Stimulated activated naive CD4-positive, alpha-beta T cell (primary cell): ENCODE data around the gene NCAM1.

Experiments used
- DNase-seq, 6 experiments: peaks; one replicate each; lab custom pipeline; 2025; lab: John Stamatoyannopoulos, UW

NCAM1 gene

DNA sequence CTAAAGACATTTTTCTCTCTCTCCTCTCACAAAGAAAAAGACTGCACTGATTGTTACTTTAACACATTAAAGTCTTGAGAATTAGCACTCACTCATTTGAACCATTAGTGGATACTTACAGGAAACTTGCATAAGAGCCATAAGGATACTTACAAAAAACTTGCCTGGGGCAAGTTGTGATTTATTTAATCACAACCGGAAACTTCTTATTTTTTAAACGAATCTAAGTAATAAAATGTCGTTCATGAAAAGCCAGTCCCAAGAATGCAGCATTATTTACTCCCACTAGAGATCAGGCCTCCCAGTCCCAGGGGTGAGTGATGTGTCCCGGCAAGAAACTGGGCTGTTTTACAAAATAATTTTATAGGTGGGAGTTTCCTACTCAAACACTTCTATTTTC lies 293.9 kb downstream of the NCAM1 start:
- DNase-seq = no peak

- no peak for DNase-seq
Measured at GRCh38 chr11:113255741-113256140, 294.5 kb downstream of the NCAM1 start.

- no peak for DNase-seq
Measured at GRCh38 chr11:113256431-113257202, 295.4 kb downstream of the NCAM1 start.

- DNase-seq = no peak
Measured at GRCh38 chr11:113260096-113260425, 298.8 kb downstream of the NCAM1 start.

DNA sequence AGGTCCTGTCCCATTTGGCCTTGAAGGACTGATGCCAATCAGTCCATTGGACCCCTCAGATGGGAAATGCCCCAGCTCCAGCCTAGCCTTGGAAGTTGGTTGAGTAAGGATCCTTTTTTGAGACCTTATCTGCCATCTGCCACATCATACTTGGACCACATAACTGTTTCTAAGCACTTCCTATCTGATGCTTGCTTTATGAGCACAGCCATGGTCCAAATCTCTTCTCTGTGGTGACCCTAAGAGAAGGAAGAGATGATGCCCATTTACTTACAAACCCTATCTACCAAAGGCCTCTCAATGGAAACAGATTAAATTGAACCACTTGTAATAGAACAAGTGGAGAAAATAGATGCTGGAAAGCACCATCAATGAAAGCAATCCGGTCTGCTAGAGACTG lies 299.3 kb downstream of the NCAM1 start:
- DNase-seq = no peak

GRCh38 chr11:113261709-113262475 lies 300.7 kb downstream of the NCAM1 start:
- DNase-seq = no peak

DNA sequence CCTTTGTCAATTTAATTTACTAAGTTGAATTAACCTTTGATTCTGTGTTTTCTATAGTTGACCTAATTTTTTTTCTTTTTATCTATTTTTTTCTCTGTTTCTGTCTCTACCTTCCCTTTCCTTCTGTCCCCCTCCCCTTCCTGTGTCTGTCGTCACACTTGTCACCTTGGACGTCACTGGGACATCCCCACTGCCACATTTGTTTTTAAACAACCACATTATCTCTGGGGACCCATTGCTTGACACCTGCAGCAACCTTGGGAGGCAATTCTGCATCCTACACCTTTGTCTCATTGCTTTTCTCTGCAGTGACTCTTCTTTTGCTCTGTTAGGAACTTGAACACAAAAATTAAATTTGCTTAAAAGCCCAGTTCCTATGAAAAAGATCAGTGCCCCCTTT lies 301.4 kb downstream of the NCAM1 start:
- DNase-seq = no peak

DNA sequence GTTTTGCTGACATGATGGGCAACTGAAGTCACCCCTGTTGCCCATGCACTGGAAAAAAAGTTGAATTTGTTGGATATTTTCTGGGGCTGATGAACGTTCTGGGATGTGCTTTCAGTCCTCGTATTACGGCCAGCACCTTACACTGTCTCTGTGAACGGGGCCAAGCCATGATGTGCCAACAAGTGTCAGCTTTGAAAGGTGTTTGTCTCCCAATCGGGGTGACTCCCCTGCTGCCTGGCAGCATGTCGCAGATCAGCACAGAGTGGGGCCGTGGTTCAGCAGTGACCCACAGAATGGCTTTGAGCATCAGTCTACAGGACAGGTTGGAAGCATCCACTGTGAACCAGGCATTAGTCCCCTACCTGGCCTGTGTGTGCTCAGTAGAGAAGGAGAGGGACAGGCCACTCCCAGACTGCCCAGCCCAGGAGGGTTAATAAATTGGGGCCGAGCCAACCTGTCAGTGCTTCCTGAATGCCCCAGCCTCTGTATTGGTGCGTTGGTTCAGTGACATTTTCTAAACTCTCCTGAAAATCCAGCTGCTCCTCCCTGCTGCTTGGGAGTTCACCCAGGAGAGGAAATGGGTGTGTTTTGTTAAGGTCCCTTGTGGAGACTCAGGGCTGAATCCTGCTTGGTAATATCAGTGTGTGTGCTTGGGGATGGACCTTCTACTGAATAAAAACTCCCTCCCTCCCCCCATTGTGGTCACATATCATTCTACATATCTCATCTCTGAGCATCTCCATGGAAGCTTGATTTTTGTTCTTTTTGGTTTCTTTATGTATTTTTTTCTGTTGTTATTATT lies 302.4 kb downstream of the NCAM1 start:
- no peak for DNase-seq

GRCh38 chr11:113265362-113265761 lies 304.1 kb downstream of the NCAM1 start:
- DNase-seq = no peak

DNA sequence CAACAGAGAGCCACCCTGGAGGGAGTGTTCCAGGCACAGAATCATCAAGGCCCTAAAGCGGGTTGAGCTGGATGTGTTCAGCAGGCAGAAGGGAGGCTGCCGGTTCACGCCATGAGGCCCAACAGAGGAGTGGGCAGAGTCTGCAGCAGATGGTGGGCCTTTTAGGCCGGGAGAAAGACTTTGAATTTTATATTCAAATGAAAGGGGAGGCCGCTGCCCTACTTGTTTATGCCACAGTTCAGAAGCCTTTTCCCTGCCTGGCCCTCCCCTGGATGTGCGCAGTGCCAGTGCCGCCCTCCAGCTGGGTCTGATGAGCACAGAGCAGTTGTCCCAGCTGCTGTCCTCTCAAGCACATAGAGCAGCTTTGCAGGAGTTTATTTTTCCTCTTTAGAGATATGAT lies 306.3 kb downstream of the NCAM1 start:
- DNase-seq = no peak

GRCh38 chr11:113269096-113269495 lies 307.9 kb downstream of the NCAM1 start:
- DNase-seq = no peak

DNA sequence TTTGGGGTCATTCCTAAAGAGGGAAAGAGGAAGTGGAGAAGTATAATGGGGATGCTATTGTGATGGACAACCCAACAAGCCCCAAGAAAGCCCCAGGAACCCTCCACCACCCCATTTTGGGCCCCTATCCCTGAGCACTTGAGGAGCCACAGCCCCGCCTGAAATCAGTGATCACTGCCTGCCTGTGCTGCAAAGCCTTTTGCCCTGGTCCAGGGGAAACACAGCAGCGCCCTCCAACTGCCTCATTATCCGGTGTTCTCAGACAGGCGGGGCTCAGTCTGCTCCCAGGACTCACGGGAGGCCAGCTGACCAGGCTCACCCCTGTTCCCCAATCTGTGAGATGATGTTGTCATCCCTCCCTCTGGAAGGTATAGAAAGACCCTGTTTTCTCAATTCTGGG lies 308.4 kb downstream of the NCAM1 start:
- DNase-seq = no peak

DNA sequence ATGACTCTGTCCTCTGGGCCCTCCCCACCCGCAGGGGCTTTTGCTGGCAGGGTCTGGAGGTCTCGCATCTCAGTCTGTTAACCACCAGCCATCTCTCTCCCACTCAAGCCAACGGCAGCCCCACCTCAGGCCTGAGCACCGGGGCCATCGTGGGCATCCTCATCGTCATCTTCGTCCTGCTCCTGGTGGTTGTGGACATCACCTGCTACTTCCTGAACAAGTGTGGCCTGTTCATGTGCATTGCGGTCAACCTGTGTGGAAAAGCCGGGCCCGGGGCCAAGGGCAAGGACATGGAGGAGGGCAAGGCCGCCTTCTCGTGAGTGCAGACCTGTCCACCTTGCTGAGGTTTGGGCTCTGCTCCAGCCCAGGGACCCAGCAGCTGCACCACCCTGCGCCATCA lies 308.9 kb downstream of the NCAM1 start:
- no peak for DNase-seq

GRCh38 chr11:113271551-113272245 lies 310.5 kb downstream of the NCAM1 start:
- DNase-seq = no peak

DNA sequence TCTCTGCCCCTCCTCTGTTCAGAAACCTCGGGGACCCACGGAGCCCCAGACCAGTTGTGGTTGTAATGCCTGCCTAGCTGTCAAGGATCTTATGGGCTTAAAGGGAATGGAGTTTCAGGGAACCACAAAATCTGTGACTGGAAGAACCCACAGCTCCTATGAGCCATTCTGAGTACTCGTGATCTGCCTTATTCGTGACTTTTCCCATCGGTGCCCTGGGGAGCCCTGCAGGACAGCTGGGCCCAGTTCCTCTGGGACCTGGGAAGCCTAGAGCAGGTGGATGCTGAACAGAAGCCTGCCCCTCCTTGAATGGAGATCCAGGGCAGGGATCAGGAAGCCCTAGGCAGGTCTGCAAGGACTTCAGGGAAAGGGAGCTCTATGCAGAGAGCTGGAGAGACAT lies 311.1 kb downstream of the NCAM1 start:
- DNase-seq = no peak

DNA sequence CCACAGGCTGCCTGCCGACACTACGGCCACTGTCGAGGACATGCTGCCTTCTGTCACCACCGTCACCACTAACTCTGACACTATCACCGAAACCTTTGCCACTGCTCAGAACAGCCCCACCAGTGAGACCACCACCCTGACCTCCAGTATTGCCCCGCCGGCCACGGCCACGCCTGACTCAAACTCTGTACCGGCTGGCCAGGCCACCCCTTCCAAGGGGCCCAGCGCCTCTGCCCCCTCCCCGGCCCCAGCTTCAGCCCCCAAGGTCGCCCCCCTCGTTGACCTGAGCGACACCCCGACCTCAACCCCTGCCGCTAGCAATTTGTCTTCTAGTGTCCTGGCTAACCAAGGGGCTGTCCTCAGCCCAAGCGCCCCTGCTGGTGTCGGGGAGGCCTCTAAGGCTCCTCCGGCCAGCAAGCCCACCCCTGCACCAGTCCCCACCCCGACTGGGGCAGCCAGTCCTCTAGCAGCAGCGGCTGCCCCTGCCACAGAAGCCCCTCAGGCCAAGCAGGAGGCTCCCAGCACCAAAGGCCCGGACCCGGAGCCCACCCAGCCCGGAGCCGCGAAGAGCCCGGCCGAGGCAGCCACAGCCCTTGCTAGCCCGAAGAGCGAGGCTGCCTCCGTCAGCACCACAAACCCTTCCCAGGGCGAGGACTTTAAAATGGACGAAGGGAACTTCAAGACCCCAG lies 311.9 kb downstream of the NCAM1 start:
- DNase-seq = no peak

DNA sequence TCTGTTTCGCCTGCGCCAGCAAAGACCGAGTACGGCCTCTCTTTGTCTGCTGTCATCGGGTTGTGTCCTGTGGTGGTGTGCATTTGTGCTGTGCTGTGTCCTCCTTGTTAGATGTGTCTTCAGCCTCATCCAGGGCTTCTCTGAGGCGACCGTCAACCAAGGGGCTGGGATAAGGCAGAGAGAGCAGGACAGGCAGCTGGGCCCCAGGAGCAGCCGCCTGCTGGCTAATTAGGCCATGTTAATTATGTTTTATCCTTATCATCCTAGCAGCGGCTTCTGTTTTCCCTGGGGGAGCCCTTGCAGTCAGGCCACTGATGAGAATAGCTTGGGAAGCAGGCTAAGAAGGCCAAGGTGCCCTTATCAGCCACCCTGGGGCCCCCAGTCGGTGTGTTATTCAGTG lies 312.5 kb downstream of the NCAM1 start:
- no peak for DNase-seq

GRCh38 chr11:113274713-113275582 lies 313.7 kb downstream of the NCAM1 start:
- DNase-seq = no peak

GRCh38 chr11:113275602-113276001 lies 314.4 kb downstream of the NCAM1 start:
- no peak for DNase-seq

GRCh38 chr11:113276466-113276865 lies 315.2 kb downstream of the NCAM1 start:
- DNase-seq = no peak

DNA sequence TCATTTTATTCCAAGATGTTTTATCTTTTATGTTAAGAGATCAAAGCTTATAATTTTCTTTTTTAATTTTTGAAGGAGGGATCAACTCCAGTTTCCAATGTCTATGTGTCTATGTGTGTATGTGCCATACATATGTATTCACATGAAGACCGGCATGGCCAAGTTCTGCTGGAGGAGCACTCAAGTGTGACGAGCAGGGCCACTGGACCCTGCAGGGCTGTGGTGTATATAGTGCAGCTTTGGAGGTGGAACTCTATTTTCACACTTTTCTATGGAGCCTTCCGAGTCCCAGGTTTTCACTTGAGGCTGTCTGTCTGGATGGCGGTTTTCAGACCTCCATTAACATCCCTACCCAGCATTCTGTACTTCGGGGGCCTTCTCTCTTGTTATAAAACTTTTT lies 316.7 kb downstream of the NCAM1 start:
- no peak for DNase-seq
